ENCODE data around the gene FAM53A.

FAM53A gene

DNA sequence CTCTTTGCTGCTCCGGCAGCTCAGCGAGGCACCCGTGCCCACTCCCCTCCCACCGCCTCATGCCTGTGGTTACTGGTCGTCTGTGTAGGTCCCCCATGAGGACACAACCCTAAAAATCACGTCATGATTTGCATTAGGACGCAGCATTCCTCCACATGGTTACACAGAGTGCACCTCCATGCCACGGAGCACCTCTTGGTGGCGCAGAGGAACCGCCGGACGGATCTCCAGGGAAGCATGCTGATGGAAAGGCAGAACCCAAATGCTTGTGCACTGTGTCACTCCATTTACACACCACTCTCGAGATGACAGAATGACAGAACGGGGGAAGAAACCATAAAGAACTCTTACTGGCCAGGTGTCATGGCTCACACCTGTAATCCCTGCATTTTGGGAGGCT lies 22.4 kb downstream of the FAM53A start:
- H3K27ac ChIP-seq: no peak overlapping the region
- no peak for TF ChIP-seq ZFX (IDR thresholded peaks at IDR 0.05)
- TF ChIP-seq, protein P1, sequence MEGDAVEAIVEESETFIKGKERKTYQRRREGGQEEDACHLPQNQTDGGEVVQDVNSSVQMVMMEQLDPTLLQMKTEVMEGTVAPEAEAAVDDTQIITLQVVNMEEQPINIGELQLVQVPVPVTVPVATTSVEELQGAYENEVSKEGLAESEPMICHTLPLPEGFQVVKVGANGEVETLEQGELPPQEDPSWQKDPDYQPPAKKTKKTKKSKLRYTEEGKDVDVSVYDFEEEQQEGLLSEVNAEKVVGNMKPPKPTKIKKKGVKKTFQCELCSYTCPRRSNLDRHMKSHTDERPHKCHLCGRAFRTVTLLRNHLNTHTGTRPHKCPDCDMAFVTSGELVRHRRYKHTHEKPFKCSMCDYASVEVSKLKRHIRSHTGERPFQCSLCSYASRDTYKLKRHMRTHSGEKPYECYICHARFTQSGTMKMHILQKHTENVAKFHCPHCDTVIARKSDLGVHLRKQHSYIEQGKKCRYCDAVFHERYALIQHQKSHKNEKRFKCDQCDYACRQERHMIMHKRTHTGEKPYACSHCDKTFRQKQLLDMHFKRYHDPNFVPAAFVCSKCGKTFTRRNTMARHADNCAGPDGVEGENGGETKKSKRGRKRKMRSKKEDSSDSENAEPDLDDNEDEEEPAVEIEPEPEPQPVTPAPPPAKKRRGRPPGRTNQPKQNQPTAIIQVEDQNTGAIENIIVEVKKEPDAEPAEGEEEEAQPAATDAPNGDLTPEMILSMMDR (conservative IDR thresholded peaks at IDR 0.05): no peak

DNA sequence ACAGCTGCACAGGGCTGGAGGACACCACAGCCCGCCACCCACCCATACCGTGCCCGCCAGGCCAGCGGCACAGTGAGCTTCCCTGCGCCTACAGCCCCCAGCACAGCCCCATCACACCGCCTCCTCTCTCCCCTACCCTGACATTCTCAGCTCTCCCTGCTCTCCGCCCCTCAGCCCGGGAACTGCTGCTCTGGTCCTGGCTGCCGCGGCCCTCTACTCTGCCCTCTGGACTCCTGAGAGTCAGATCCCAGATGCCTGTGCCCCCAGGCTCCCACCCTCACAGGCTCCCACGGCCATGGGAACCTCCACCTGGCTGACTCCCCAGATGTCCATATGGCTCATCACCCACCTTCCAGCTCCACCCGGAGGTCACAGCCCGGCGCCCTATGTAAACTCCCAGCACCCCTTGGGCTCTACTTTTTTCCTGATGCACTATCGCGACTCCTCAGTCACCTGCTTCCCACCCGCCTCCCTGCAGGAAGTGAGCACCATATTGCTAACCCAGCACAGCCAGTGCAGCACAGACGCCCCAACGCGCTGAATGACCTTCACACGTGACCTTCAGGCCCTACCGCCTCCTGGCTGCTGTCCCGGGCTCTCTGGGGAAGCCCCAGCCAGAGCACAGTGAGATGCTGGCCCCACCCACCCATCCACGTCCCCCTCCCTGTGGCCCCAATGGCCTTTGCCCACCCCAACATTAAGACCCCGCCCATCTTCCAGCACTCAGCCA lies 23.0 kb downstream of the FAM53A start:
- H3K27ac ChIP-seq: no peak overlapping the region
- TF ChIP-seq, protein P1 (conservative IDR thresholded peaks at IDR 0.05): no peak
- TF ChIP-seq ZFX (IDR thresholded peaks at IDR 0.05): no peak

DNA sequence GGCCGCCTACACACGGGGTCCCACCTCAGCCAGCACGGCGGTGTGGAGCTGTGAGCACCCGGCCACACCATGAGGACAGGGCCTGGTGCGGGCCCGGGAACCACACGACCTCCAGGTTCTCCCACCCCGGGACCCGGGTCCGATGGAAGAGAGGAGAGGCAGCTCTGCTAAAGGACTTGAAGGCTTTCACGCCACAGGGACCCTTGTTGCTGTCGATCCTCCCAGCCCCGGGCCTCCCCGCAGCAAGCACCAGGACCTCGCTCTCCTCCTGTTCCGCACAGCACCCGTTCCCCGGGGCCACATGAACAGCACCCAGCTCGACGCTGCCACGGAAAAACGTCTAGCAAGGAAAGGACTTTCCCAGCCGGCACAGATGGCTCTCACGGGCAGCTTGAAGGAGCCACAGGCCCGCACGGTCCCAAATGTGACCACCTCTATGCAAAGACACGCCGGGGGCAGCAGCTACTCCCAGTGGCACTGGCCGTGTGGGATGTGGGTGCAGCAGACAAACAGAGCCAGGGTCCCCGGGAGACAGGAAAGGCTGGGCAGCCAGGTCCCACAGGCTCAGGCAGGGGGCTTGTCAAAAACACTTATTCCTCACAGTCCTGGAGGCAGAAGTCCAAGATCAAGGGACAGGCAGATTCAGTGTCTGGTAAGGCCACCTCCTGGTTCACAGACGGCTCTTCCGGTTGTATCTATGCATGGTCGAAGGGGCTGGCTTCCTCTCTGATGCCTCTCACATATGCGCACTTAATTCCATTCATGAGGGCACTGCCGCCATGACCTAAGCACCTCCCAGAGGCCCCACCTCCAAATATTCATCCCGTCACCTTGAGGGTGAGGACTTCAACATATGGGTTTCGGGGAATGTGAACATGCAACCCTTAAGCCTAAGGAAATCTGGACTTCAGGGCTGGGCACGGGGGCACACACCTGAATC lies 24.7 kb downstream of the FAM53A start:
- no peak overlapping the region for H3K27ac ChIP-seq

DNA sequence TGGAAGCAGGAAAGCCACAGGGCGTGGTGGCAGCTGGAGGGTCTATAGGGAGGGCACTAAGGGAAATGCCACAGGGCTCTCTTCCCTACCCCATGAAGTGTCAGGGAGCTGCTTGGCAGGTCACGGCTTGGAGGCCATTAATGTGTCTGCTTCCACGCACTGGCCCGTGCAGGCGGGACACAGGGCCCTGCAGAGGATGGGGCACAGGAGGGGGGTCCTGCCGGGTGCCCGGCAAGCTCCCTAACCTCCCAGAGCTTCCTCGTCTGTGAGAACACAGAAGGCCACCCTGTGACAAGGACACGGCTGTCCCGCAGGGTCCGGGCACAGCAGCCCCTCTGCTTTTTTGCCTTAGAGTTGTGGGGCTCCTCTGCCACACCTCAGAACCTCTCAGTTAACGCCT lies 25.5 kb downstream of the FAM53A start:
- no peak for TF ChIP-seq ZFX (IDR thresholded peaks at IDR 0.05)
- TF ChIP-seq, protein P1 (conservative IDR thresholded peaks at IDR 0.05): no peak
- H3K27ac ChIP-seq: no peak overlapping the region

More for the DNA sequence above, 24.7 kb downstream of the FAM53A start:
- TF ChIP-seq, protein P1 (conservative IDR thresholded peaks at IDR 0.05): no peak
- no peak for TF ChIP-seq ZFX (IDR thresholded peaks at IDR 0.05)

DNA sequence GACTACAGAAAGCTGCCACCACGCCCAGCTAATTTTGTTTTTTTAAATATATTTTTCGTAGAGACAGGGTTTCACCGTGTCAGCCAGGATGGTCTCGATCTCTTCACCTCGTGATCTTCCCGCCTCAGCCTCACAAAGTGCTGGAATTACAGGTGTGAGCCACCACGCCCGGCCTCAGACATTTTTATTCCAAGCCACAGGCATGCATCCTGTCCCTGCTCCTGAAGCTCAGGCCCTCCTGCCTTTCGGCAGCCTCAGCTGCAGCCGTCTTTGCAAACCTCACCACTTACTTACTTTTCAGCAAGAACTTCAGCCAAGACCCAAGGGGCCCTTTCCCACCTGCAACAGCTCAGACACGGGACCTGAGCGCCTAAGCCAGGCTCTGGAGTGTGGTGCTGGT lies 26.0 kb downstream of the FAM53A start:
- H3K27ac ChIP-seq: no peak overlapping the region
- TF ChIP-seq ZFX (IDR thresholded peaks at IDR 0.05): no peak
- TF ChIP-seq, protein P1 (conservative IDR thresholded peaks at IDR 0.05): no peak

DNA sequence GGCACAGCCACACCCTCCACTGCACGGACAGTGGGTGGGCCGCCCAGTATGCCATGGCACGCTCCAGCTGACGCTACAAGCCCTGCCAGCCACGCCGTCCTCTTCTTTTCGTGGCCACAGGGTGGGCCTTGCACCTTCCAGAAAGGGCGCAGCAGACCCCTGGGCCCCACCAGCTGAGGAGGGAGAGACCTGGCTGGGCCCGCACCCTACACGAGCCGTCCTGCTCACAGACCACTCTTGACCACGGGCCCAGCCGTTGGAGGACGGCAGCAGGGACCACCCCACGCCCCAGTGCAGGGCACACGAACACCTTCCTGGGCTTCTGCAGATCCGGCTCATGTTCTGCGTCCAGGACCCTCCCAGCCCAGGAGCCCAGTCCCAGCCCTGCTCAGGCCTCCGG lies 27.1 kb downstream of the FAM53A start:
- H3K27ac ChIP-seq: no peak overlapping the region
- no peak for TF ChIP-seq ZFX (IDR thresholded peaks at IDR 0.05)
- TF ChIP-seq, protein P1 (conservative IDR thresholded peaks at IDR 0.05): no peak

DNA sequence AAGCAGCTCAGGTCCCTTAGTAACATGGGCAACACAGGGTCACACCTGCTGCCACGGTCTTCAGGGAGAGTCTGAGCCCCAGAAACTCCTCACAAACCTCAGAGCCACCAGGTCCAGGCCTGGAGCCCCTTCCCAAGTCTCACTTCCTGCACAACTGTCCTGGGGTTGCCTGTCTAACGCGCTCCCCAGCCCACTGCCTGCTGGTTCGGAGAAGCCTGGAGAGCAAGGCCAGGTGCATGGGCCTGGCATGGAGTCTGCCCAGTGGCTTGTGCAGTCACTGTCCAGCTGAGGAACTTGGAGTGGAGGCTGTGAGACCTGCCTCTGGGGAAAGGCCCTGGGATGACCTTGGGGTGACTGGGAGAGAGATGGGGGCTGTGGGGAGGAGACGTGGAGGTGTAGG lies 28.0 kb downstream of the FAM53A start:
- TF ChIP-seq, protein P1 (conservative IDR thresholded peaks at IDR 0.05): no peak
- no peak for TF ChIP-seq ZFX (IDR thresholded peaks at IDR 0.05)

More for the DNA sequence above, 28.0 kb downstream of the FAM53A start:
- H3K27ac ChIP-seq: no peak overlapping the region
